ENCODE results near the gene TAOK1.

GRCh38 chr17:29510953-29511352 lies 120.8 kb downstream of the TAOK1 start:
- TF ChIP-seq, protein P1, sequence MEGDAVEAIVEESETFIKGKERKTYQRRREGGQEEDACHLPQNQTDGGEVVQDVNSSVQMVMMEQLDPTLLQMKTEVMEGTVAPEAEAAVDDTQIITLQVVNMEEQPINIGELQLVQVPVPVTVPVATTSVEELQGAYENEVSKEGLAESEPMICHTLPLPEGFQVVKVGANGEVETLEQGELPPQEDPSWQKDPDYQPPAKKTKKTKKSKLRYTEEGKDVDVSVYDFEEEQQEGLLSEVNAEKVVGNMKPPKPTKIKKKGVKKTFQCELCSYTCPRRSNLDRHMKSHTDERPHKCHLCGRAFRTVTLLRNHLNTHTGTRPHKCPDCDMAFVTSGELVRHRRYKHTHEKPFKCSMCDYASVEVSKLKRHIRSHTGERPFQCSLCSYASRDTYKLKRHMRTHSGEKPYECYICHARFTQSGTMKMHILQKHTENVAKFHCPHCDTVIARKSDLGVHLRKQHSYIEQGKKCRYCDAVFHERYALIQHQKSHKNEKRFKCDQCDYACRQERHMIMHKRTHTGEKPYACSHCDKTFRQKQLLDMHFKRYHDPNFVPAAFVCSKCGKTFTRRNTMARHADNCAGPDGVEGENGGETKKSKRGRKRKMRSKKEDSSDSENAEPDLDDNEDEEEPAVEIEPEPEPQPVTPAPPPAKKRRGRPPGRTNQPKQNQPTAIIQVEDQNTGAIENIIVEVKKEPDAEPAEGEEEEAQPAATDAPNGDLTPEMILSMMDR (IDR thresholded peaks at IDR 0.05; ENCODE audit: low read depth, low read length), result no peak
- no peak for TF ChIP-seq EZH2phosphoT487 (IDR thresholded peaks at IDR 0.05; ENCODE audit: low read depth)

Data from OCI-LY3 (cell line).